Neutrophil (primary cell): ENCODE measurements around the gene CPEB2.

Experiments used
- H3K27ac ChIP-seq: fragments of 200-600 bp; sonication (generic); 2 replicates; pipeline ENCODE4 v1.5.1; 2016; ENCODE audit warnings: mild to moderate bottlenecking, moderate library complexity
- H3K27me3 ChIP-seq: fragments of 200-600 bp; sonication (generic); 2 replicates; pipeline ENCODE4 v1.6.0; 2016; ENCODE audit warnings: mild to moderate bottlenecking
- H3K36me3 ChIP-seq: fragments of 200-600 bp; sonication (generic); 2 replicates; pipeline ENCODE4 v1.5.1; 2017
- H3K4me1 ChIP-seq, 2 experiments: fragments of 200-600 bp in 1 of 2; sonication (generic) in 1 of 2; 1 replicate in 1 of 2; 2 replicates in 1 of 2; pipeline versions ENCODE4 v1.5.1 to v1.6.1; 2013 to 2016; ENCODE audit warnings: low read depth in 1 of 2, low read length in 1 of 2, mild to moderate bottlenecking in 1 of 2, moderate library complexity in 1 of 2; ENCODE audit not compliant: control insufficient read depth in 1 of 2, insufficient read depth in 1 of 2
- H3K4me3 ChIP-seq, 2 experiments: fragments of 200-600 bp in 1 of 2; sonication (generic) in 1 of 2; 1 replicate in 1 of 2; 2 replicates in 1 of 2; pipeline ENCODE4 v1.5.1; 2013 to 2016; ENCODE audit warnings: low read depth in 1 of 2, low read length in 1 of 2, mild to moderate bottlenecking in 1 of 2, moderate library complexity in 1 of 2
- H3K9me3 ChIP-seq: fragments of 200-600 bp; sonication (generic); 2 replicates; pipeline ENCODE4 v1.5.1; 2016
- CTCF ChIP-seq: fragments of 200-600 bp; sonication (generic); IDR thresholded peaks from 2 replicates; pipeline ENCODE4 v1.5.1; 2016; ENCODE audit warnings: antibody characterized with exemption

Gene CPEB2

GRCh38 chr4:15018361-15018760 is 16.1 kb downstream of the CPEB2 start:
- Histone ChIP-seq H3K27me3 (no peaks in the 10 kb centered on the region), H3K27ac (no peak overlapping the region), H3K36me3 (peaks cover 51% of the 10 kb centered on the region), H3K4me1 (peaks cover 10 to 11% of the 10 kb centered on the region in 2 experiments), H3K4me3 (no peak overlapping the region), H3K9me3 (no peaks in the 10 kb centered on the region)
- TF ChIP-seq CTCF: no peak

- peaks cover 43% of the 10 kb centered on the region for H3K36me3 ChIP-seq
- H3K4me3 ChIP-seq: no peak overlapping the region
- TF ChIP-seq CTCF: no peak
- no peaks in the 10 kb centered on the region for H3K27me3 ChIP-seq
- H3K27ac ChIP-seq: peak overlapping the region; percentile 39
- H3K4me1 ChIP-seq: peaks cover 3 to 5% of the 10 kb centered on the region in 2 experiments
- H3K9me3 ChIP-seq: no peaks in the 10 kb centered on the region
Observed at GRCh38 chr4:15020502-15021286, 18.4 kb downstream of the CPEB2 start.

- Histone ChIP-seq H3K36me3 (peaks cover 37% of the 10 kb centered on the region), H3K27me3 (no peaks in the 10 kb centered on the region), H3K27ac (peak overlapping the region; percentile 11), H3K4me1 (peaks cover 3 to 5% of the 10 kb centered on the region in 2 experiments), H3K4me3 (no peak overlapping the region), H3K9me3 (no peaks in the 10 kb centered on the region)
- no peak for TF ChIP-seq CTCF
Observed at GRCh38 chr4:15021311-15021710, 19.0 kb downstream of the CPEB2 start.

GRCh38 chr4:15021946-15022345 is 19.7 kb downstream of the CPEB2 start:
- no peaks in the 10 kb centered on the region for H3K9me3 ChIP-seq
- H3K27ac ChIP-seq: peak overlapping the region; percentile 11
- peaks cover 32% of the 10 kb centered on the region for H3K36me3 ChIP-seq
- no peaks in the 10 kb centered on the region for H3K27me3 ChIP-seq
- H3K4me3 ChIP-seq: no peak overlapping the region
- no peak for TF ChIP-seq CTCF
- H3K4me1 ChIP-seq: peaks cover 3 to 5% of the 10 kb centered on the region in 2 experiments

- no peak overlapping the region for H3K27ac ChIP-seq
- peaks cover 22% of the 10 kb centered on the region for H3K36me3 ChIP-seq
- H3K27me3 ChIP-seq: no peaks in the 10 kb centered on the region
- no peaks in the 10 kb centered on the region for H3K9me3 ChIP-seq
- peaks cover 14 to 16% of the 10 kb centered on the region in 2 experiments for H3K4me1 ChIP-seq
- H3K4me3 ChIP-seq: no peak overlapping the region
- no peak for TF ChIP-seq CTCF
Observed at GRCh38 chr4:15024386-15024785, 22.1 kb downstream of the CPEB2 start.
